Right hindlimb (tissue), 1 donor: ENCODE results near the gene MMAA.
"Not testable (repeated sequence)": the region's sequence is repeated elsewhere in the genome, so short reads cannot be mapped to it uniquely, and the experiment has no call there.

Source experiments
- DNase-seq: peaks from one replicate; pipeline ENCODE4 v3.0.0-alpha.2; 2018

Gene MMAA

DNA sequence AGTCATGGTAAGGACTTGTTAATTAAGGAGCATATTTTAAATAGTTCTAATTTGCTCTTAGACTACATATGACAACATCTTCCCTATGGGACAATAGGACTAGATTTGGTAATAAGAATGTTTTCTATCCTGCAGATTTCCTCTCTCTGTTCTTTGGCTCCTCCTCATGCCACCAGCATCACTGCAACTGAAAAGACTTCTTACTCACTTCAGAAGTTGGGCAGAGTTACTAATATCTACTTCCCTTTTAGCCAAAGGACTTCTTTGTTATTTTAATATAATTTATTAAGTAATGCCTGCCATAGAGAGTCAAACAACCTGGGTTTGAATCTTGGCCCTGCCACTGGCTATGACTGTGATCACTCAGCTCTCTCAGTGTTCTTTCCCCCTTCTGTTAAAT is 16.4 kb downstream of the MMAA start:
- no peak for DNase-seq

DNA sequence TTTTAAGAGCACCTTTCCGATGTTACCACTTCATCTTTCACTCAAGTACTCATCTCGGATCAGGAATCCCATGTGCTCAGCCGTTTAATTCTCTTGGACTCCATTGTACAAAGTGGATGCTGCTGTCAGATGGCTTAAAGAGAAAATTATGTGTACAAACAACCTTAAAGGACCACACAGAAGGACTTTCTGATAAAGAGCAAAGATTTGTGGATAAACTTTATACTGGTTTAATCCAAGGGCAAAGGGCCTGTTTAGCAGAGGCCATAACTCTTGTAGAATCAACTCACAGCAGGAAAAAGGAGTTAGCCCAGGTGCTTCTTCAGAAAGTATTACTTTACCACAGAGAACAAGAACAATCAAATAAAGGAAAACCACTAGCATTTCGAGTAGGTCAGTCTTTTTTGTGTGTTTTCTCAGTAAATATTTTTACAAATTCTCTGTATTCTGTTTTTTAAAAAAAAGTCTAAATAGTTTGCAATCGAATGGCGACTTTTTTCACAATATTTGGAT is 20.1 kb downstream of the MMAA start:
- DNase-seq, result no peak

- not testable (repeated sequence) for DNase-seq
These were observed 21.1 kb downstream of the MMAA start for GRCh38 chr4:145640236-145640635.

- DNase-seq, result no peak
These were observed 24.1 kb downstream of the MMAA start for GRCh38 chr4:145643295-145643694.

- no peak for DNase-seq
These were observed 25.5 kb downstream of the MMAA start for GRCh38 chr4:145644699-145645098.

- DNase-seq, result no peak
These were observed 37.0 kb downstream of the MMAA start for GRCh38 chr4:145656156-145656555.

- no peak for DNase-seq
These were observed 40.9 kb downstream of the MMAA start for GRCh38 chr4:145660064-145660463.

GRCh38 chr4:145663194-145663593 is 44.0 kb downstream of the MMAA start:
- DNase-seq, result no peak

DNA sequence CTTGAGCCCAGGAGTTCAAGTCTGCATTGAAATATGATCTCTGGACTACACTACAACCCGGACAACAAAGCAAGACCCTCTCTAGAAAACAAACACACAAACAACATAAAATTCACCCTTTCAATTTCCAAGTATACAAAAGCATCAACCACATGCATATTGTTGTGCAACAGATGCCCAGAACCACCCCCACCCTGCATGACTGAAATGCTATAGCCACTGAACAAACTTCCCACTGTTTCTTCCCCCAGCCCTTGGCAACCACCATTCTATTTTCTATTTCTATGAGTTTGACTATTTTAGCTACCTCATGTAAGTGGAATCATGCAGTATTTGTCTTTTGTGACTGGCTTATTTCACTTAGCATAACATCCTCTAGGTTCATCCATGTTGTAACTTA is 46.6 kb downstream of the MMAA start:
- DNase-seq, result no peak

DNA sequence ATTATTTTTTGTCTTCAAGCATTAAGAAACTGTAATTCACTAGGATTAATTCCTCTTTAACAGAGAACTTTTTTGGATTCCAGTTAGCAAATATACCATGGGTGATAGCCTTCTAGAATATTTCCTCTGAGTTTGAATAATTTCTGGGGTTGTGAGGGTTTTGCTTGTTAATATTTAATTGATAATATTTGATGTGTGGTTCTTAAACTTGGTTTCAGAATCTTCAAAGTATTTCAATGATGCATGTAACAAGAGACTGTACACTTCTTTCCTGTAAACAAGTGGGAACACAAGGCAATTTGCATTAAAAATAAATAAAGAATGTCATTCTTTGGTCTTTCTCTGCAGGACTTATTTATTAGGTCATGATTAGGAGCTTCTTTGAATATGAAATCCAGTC is 51.2 kb downstream of the MMAA start:
- DNase-seq, result no peak

GRCh38 chr4:145679520-145679919 is 60.3 kb downstream of the MMAA start:
- peak; percentile 20 for DNase-seq

DNA sequence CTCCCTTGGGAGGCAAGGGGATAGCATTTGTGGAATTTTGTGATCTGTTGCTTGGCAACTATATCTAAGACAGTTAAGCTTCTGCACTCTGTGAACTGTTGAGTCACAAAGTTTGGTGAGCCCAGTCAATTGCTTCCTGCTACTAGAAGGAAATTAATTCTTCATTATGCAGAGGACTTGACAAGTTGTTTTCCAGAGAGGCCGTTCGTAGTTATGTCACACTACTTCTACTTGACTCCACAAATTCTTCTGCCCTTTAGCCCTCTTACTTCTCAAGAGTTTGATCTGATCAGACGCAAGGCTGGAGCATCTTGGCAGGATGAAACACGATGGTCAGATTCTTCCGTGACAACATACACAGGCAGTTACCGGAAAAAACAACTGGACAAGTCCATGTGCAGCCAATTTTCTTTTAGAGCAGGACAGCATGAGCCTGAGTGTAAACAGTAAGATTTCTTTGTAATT is 60.8 kb downstream of the MMAA start, which contains the start of gene C4orf51:
C4orf51 (plus strand) TSS at position 156 of the 465 bp plus-strand sequence; CDS start at position 214, 58 bp downstream.
- DNase-seq, result peak; percentile 20

DNA sequence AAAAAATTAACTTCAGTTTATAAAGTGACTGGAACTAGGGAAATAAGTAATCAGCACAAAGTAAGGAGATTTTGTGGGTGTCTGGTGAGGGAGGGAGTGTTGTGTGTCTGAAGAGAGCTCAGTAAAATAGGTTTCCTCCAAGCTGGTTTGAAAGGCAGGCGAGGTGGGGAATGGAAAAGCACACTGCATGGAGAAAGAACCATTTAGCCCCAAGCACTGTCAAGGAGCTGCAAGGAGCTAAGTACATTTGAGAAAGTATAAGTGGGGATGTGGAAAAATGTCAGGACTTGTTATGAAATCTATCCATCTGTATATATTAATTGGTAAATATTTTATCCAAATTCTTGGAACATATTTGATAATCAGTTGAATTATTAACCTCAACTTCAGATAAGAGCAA is 61.7 kb downstream of the MMAA start:
- no peak for DNase-seq

DNA sequence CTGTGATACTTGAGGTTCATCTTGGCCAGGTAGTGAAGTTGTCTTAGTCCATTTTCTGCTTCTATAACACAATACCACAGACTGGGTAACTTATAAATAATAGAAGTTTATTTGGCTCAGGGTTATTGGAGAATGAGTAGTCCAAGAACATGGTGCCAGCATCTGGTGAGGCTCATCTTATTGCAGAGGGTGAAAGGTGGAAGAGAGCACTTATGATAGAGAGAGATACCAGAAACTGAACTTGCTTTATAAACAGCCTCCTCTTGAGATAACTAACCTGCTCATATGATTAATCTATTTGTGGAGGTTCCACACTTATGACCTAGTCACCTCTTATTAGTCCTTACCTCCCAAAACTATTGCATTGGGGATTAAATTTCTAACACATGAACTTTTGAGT is 62.3 kb downstream of the MMAA start:
- no peak for DNase-seq

DNA sequence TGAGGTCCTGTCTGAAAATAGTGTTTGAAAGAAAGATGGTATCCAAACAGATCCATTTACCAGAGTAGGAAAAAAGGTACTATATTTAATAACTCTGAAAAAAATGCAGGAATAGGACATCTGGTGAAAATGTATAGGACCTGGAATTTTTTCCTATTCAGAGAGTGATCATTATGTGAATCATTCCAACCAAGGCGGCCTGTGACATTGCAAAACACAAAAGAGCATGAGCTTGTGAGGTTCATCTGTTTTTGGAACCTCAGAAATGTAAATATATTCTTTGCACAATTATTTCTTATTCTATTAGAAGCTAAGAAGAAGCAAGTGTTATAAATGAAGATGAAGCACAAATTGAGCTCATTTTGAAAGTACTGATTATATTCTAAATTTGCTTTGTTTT is 62.8 kb downstream of the MMAA start:
- no peak for DNase-seq

- DNase-seq, result no peak
These were observed 67.8 kb downstream of the MMAA start for GRCh38 chr4:145686991-145687390.

GRCh38 chr4:145690610-145691009 is 71.4 kb downstream of the MMAA start:
- DNase-seq, result no peak

GRCh38 chr4:145691416-145691815 is 72.2 kb downstream of the MMAA start:
- DNase-seq, result not testable (repeated sequence)

GRCh38 chr4:145694929-145695328 is 75.7 kb downstream of the MMAA start:
- no peak for DNase-seq

- no peak for DNase-seq
These were observed 78.1 kb downstream of the MMAA start for GRCh38 chr4:145697332-145697731.

- DNase-seq, result no peak
These were observed 79.3 kb downstream of the MMAA start for GRCh38 chr4:145698507-145698906.

DNA sequence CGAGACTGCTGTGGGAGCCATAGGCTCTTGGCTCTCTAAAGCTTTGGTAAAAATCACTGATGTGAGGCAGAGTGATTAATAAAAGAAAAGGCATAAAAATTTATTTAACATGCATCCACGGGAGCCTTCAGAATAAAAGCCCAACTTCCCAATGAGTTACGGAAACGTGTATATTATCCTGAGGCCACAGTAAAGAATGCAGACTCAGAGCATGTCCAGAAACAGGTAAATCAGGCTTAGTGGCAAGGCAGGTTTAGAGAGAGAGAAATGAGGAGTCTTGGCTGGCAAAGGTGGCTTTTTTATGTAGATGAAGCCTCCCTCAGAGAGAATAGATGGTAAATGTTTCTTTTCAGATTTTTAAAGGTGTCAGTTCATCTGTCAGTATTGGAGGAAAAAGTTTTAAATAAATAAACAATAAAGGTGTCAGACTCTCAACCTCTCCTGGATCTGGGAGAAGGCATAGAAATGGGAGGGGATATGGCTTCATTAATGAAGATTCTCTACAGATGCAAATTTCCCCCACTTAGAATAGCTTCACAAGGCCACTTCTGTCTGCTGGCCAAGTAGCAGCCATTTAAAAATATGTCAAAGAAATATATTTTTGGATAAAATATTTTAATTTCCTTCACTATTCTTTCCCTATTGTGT is 84.8 kb downstream of the MMAA start:
- DNase-seq, result no peak

- no peak for DNase-seq
These were observed 90.2 kb downstream of the MMAA start for GRCh38 chr4:145709336-145709735.
